GM21367 (cell line): ENCODE measurements around the gene PDE5A.

Experiments
- ATAC-seq: cut with Tn5 transposase; IDR thresholded peaks from one replicate; pipeline ENCODE4 v1.9.1; 2021; ENCODE audit not compliant: unreplicated experiment

The PDE5A gene

GRCh38 chr4:119587796-119588195 lies 40.8 kb downstream of the PDE5A start:
- ATAC-seq: no peak

GRCh38 chr4:119585771-119586170 lies 42.8 kb downstream of the PDE5A start:
- ATAC-seq: no peak

- no peak for ATAC-seq
Observed at GRCh38 chr4:119581190-119581873, 47.3 kb downstream of the PDE5A start.

- no peak for ATAC-seq
Observed at GRCh38 chr4:119580293-119580692, 48.3 kb downstream of the PDE5A start.

GRCh38 chr4:119579823-119580222 lies 48.8 kb downstream of the PDE5A start:
- ATAC-seq: no peak

- no peak for ATAC-seq
Observed at GRCh38 chr4:119570401-119570800, 58.2 kb downstream of the PDE5A start.

GRCh38 chr4:119564106-119564505 lies 64.5 kb downstream of the PDE5A start:
- ATAC-seq: no peak

- no peak for ATAC-seq
Observed at GRCh38 chr4:119559044-119559647, 69.5 kb downstream of the PDE5A start.

GRCh38 chr4:119550857-119551532 lies 77.6 kb downstream of the PDE5A start:
- ATAC-seq: no peak

- no peak for ATAC-seq
Observed at GRCh38 chr4:119549639-119550038, 79.0 kb downstream of the PDE5A start.

- no peak for ATAC-seq
Observed at GRCh38 chr4:119543779-119544178, 84.8 kb downstream of the PDE5A start.

- no peak for ATAC-seq
Observed at GRCh38 chr4:119543187-119543586, 85.4 kb downstream of the PDE5A start.

GRCh38 chr4:119540249-119540648 lies 88.4 kb downstream of the PDE5A start:
- ATAC-seq: no peak

GRCh38 chr4:119537586-119537985 lies 91.0 kb downstream of the PDE5A start:
- no peak for ATAC-seq

GRCh38 chr4:119536572-119537528 lies 91.8 kb downstream of the PDE5A start:
- ATAC-seq: no peak

- ATAC-seq: no peak
Observed at GRCh38 chr4:119532319-119532718, 96.3 kb downstream of the PDE5A start.

GRCh38 chr4:119529788-119530187 lies 98.8 kb downstream of the PDE5A start:
- ATAC-seq: no peak

- no peak for ATAC-seq
Observed at GRCh38 chr4:119526786-119527550, 101.6 kb downstream of the PDE5A start.

- no peak for ATAC-seq
Observed at GRCh38 chr4:119525771-119526712, 102.6 kb downstream of the PDE5A start.
